DMS114 treated with DMSO at 0.1 percent for 48 hours (cell line): Measurements from ENCODE around the gene CFAP221.
"Not testable (repeated sequence)": the region's sequence is repeated elsewhere in the genome, so short reads cannot be mapped to it uniquely, and the experiment has no call there.

Source experiments
- DNase-seq: peaks from one replicate; lab custom pipeline; 2025; ENCODE audit not compliant: unreplicated experiment; lab: John Stamatoyannopoulos, UW

Gene CFAP221

DNA sequence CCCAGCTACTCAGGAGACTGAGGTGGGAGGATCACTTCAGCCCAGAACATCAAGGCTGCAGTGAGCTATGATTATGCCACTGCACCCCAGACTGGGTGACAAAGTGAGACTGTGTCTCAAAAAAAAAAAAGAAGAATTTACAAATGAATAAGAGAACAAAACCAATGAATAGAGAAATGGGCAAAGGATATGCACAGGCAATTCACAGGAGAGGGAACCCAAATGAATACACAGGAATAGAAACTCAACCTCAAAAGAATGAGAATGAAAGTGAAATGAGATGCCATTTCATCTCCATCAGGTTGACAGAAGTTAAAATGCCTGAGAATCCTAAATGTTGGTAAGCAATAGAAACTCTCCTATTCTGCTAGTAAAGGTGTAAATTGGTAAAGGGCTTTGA lies 40.2 kb downstream of the CFAP221 start:
- DNase-seq: no peak

DNA sequence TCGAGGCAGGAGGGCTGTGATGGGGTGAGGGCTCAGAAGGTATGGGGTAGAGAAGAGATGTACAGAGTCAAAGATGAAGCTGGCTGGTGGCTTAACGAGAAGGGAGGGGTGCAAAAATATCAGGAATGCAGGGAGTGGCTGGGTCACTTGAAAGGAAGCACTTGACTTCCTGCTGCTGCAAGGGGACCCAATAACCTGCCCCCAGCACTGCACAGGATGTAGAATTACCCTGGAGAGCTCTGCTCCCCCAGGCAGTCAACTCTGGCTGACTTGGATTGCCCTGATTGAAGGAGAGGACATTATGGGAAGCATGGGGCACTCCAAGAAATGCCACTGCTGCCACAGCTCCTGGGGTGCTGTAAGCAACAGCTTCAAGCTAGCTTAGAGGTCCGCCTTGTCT lies 41.8 kb downstream of the CFAP221 start:
- DNase-seq: no peak

DNA sequence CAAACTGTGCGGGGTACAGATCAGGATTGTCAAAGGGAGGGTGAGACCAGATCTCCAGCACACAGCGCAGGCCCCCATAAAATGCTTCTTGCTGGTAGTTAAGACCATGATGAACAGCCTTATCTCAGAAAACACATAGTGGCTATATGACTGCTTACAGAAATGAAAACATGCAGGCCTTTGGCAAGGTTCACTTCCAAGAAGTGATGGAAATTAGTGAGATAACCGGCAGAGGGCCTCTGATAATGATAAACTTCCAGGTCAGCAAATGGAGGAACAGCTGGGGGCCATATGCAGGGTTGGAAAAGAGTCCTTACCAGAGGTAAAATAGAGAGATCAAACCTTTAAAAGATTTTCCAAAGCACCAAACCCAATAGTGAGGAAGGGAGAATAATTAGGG lies 46.6 kb downstream of the CFAP221 start:
- DNase-seq: no peak

DNA sequence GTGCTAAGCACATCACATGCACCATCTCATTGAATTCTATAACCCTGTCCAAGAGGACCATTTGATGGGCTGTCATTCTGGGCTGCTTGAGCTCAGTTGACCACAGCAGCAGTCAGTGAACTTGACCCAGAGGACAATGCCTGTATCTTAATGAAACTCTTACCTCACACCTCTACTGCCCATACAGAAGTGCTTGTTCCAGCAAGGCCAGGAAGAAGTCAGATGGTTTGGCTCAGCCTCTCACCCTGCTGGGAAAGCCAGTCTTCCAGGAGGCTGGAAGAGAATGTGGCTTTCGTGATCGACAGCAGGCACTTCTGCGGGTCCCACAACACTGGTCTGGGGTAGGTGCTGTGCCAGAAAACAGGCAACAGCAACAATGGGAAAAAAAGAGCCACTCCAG lies 47.3 kb downstream of the CFAP221 start:
- DNase-seq: no peak

GRCh38 chr2:119592436-119592835 lies 48.2 kb downstream of the CFAP221 start:
- no peak for DNase-seq

DNA sequence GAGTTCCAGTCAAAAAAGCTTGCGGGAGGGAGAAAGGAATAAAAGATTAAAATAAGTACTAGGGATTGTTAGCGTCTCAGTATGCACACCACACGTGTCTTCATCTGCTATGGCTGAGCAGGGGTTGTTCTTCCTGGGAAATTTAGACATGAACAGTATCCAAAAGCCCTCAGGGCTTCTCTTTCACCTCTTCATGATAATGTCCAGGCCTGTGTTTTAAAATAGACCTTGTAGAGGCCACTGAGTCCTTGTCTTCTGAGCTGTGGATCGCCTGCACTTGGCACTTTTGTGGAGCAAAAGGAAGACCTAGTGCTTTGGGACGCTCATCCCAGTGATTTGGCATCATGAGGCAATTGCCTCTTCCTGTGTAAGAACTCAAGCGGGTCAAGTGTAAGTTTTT lies 52.4 kb downstream of the CFAP221 start:
- DNase-seq: no peak

GRCh38 chr2:119598596-119599263 lies 54.5 kb downstream of the CFAP221 start:
- DNase-seq: no peak

DNA sequence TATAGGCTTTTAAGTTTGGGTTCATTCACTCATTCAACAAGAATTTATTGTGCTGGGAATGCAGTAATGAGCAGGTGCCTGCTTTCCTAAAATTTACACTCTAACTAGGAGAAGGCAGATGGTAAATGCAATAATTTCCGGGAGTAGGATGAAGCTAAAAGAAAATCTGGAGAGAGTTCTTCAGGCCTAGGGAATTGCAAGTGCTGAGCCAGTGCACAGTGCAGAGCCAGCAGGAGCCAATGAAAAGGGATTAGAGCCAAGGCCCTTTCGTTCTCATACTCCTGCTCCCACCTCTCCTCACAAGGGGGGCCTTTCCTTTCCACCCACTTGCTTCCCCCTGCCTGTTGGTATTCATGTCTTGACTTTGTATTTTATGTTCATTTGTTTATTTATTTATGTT lies 55.1 kb downstream of the CFAP221 start:
- DNase-seq: no peak

DNA sequence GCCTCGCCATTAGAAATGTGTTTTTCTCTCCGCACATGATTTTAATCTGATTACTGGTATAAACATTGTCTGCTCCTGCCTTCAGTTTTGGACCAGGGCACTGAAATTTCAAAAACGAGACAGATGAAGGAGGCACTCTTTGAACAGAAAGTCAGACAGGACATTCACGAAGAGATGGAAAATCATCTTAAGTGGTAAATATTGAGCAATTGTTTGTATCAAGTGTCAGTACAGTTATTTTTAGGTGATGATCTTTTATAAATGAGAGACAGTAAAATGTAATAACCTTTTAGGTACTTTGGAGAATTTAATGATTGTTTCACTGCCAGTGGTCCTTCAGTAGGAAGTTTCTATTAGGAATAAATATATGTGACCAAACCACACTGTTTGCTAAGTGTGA lies 60.8 kb downstream of the CFAP221 start:
- DNase-seq: no peak

DNA sequence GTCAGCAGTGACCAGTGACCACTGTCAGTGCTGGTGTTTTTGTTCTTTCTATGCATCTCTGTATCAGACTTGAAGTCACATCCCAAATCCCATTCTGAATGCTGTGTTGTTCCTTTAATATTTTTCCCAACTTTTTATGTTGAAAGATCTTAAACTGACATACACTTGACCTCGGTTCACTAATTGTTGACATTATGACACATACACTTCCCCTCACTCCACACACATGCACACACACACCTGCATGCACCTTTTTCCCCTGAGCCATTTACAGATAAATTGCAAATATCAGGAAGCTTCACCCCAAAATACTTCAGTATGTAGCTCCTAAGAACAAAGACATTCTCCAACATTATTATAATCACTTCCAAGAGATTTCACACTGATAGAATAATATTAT lies 62.4 kb downstream of the CFAP221 start:
- DNase-seq: no peak

DNA sequence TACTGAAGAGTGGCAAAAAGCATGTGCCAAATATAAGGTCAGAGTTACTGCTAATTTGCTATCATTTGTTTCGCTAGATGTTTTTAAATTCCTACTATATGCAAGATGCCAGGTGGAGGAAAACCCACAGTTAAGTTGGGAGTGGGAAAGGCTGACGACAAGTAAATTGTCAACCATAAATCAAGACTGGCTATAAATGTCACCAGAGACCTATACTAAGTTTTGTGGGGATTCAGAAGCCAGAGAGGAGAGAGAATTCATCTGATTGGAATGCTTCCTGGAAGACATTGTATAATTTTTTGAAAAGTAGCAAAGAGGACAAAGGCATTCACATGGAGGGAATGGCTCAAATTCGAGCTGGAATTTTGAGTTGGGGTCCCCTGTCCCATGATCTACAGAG lies 64.3 kb downstream of the CFAP221 start:
- no peak for DNase-seq

- no peak for DNase-seq
Measured at GRCh38 chr2:119609337-119609736, 65.1 kb downstream of the CFAP221 start.

DNA sequence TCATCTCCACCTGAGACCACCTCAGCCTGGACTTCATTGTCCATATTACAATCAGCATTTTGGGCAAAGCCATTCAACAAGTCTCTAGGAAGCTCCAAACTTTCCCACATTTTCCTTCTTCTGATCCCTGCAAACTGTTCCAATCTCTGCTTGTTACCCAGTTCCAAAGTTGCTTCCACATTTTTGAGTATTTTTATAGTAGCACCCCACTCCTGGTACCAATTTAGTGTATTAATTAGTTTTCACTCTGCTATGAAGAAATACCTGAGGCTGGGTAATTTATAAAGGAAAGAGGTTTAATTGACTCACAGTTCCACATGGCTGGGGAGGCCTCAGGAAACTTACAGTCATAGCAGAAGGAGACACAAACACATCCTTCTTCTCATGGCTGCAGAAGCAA lies 69.9 kb downstream of the CFAP221 start:
- not testable (repeated sequence) for DNase-seq

DNA sequence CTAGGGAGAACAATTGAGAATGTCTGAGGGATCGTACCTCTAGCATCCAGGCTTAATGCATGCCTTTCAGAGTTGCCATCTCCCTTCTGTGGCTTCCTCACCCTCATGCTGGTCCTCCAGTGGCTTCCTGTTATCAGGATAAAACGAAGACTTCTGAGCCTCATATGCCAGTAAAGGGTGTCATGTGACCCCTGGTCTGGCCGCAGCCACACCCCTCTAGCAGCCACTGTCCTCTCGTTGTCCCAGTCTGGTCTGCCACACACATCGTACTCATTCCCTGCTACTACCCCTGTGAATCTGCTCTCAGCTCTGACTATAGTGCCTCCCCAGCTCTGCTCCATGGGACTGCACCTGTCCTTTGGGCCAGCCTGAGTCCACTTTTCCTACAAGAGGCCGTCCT lies 72.2 kb downstream of the CFAP221 start:
- no peak for DNase-seq

- no peak for DNase-seq
Measured at GRCh38 chr2:119617455-119617854, 73.2 kb downstream of the CFAP221 start.

- DNase-seq: not testable (repeated sequence)
Measured at GRCh38 chr2:119618725-119619124, 74.5 kb downstream of the CFAP221 start.

GRCh38 chr2:119625226-119625625 lies 81.0 kb downstream of the CFAP221 start:
- DNase-seq: no peak

GRCh38 chr2:119629323-119629825 lies 85.1 kb downstream of the CFAP221 start:
- DNase-seq: no peak

DNA sequence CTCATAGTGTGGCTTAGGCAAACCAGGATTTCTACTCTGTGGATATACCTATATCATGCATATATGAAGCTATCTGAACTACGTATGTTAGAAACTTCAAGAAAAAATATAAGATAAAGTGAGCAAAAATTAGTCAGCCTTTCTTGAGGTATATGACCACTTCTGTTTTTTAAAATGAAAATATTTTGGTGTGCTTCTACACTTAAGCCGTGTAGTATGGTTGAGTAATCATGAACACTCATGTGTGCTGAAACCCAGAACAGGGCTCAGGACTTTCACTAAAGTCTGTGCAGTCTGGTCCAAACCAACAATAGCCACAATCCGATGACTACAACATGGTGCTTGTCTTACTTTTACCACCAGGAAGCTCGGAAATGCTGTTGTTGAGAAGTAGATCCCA lies 85.9 kb downstream of the CFAP221 start:
- no peak for DNase-seq

DNA sequence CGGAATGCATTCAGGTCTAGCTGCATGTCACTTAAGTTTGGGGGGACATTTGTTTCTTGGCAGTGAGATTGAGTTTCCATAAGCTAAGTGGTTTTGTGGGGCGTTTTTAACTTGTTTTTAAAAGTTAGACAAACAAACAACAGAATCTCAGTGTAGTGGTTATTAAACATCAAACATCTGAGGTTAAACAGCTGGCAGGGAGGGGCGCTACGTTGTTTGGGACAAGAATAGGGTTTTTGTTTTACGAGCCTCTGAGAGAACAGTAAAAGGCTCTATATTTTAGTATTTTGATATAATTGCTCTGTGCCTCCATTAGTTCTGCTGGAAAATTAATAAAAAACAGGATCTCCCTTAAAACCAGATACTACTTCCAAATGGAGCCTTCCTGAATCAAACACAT lies 93.1 kb downstream of the CFAP221 start:
- no peak for DNase-seq

GRCh38 chr2:119638246-119638645 lies 94.0 kb downstream of the CFAP221 start:
- no peak for DNase-seq

- no peak for DNase-seq
Measured at GRCh38 chr2:119638685-119639554, 94.7 kb downstream of the CFAP221 start.
